Neutrophil (primary cell): ENCODE measurements around the gene PHF24.

ENCODE experiments used
- H3K27ac ChIP-seq: fragments of 200-600 bp; sonication (generic); 2 replicates; pipeline ENCODE4 v1.5.1; 2016; ENCODE audit warnings: mild to moderate bottlenecking, moderate library complexity
- H3K27me3 ChIP-seq: fragments of 200-600 bp; sonication (generic); 2 replicates; pipeline ENCODE4 v1.6.0; 2016; ENCODE audit warnings: mild to moderate bottlenecking
- H3K36me3 ChIP-seq: fragments of 200-600 bp; sonication (generic); 2 replicates; pipeline ENCODE4 v1.5.1; 2017
- H3K4me1 ChIP-seq, 2 experiments: fragments of 200-600 bp in 1 of 2; sonication (generic) in 1 of 2; 1 replicate in 1 of 2; 2 replicates in 1 of 2; pipeline versions ENCODE4 v1.5.1 to v1.6.1; 2013 to 2016; ENCODE audit warnings: low read depth in 1 of 2, low read length in 1 of 2, mild to moderate bottlenecking in 1 of 2, moderate library complexity in 1 of 2; ENCODE audit not compliant: control insufficient read depth in 1 of 2, insufficient read depth in 1 of 2
- H3K4me3 ChIP-seq, 2 experiments: fragments of 200-600 bp in 1 of 2; sonication (generic) in 1 of 2; 1 replicate in 1 of 2; 2 replicates in 1 of 2; pipeline ENCODE4 v1.5.1; 2013 to 2016; ENCODE audit warnings: low read depth in 1 of 2, low read length in 1 of 2, mild to moderate bottlenecking in 1 of 2, moderate library complexity in 1 of 2
- H3K9me3 ChIP-seq: fragments of 200-600 bp; sonication (generic); 2 replicates; pipeline ENCODE4 v1.5.1; 2016
- CTCF ChIP-seq: fragments of 200-600 bp; sonication (generic); IDR thresholded peaks from 2 replicates; pipeline ENCODE4 v1.5.1; 2016; ENCODE audit warnings: antibody characterized with exemption

The PHF24 gene

GRCh38 chr9:34995670-34996060, 37.6 kb downstream of the PHF24 start:
- Histone ChIP-seq H3K4me1 (no peaks in the 10 kb centered on the region), H3K4me3 (no peak overlapping the region), H3K27ac (no peak overlapping the region), H3K36me3 (no peaks in the 10 kb centered on the region), H3K27me3 (peaks cover 34% of the 10 kb centered on the region), H3K9me3 (no peaks in the 10 kb centered on the region)
- no peak for TF ChIP-seq CTCF

GRCh38 chr9:34996181-34996904, 38.3 kb downstream of the PHF24 start:
- Histone ChIP-seq H3K4me3 (no peak overlapping the region), H3K4me1 (no peaks in the 10 kb centered on the region), H3K9me3 (no peaks in the 10 kb centered on the region), H3K36me3 (no peaks in the 10 kb centered on the region), H3K27me3 (peaks cover 27% of the 10 kb centered on the region), H3K27ac (no peak overlapping the region)
- no peak for TF ChIP-seq CTCF

GRCh38 chr9:34996905-34997279, 38.8 kb downstream of the PHF24 start:
- H3K27ac ChIP-seq, result no peak overlapping the region
- H3K4me1 ChIP-seq, result no peaks in the 10 kb centered on the region
- no peaks in the 10 kb centered on the region for H3K9me3 ChIP-seq
- no peaks in the 10 kb centered on the region for H3K36me3 ChIP-seq
- peaks cover 22% of the 10 kb centered on the region for H3K27me3 ChIP-seq
- TF ChIP-seq CTCF, result no peak
- no peak overlapping the region for H3K4me3 ChIP-seq

- TF ChIP-seq CTCF, result no peak
- Histone ChIP-seq H3K36me3 (no peaks in the 10 kb centered on the region), H3K4me1 (no peaks in the 10 kb centered on the region), H3K4me3 (no peak overlapping the region), H3K27me3 (peaks cover 17% of the 10 kb centered on the region), H3K27ac (no peak overlapping the region), H3K9me3 (no peaks in the 10 kb centered on the region)
Observed at GRCh38 chr9:34997379-34997781, 39.3 kb downstream of the PHF24 start.

- Histone ChIP-seq H3K27me3 (peaks cover 13% of the 10 kb centered on the region), H3K9me3 (no peaks in the 10 kb centered on the region), H3K27ac (no peak overlapping the region), H3K4me3 (no peak overlapping the region), H3K4me1 (no peaks in the 10 kb centered on the region), H3K36me3 (no peaks in the 10 kb centered on the region)
- TF ChIP-seq CTCF, result no peak
Observed at GRCh38 chr9:34998266-34998665, 40.2 kb downstream of the PHF24 start.
